A549 (cell line): ENCODE data around the gene NEK1. TPM values are rescaled to one million over a fixed set of nuclear protein-coding genes. Genes with fewer than 3 reads are reported as not detected.

Source experiments
- ATAC-seq, 2 experiments: fragments of 200-7000 bp in 1 of 2; fragments of >200 bp in 1 of 2; cut with Nextera tagmentation in 1 of 2; cut with Tn5 transposase in 1 of 2; 3 replicates each; pipeline versions ENCODE4 v1.8.0 to v1.9.1; 2018 to 2020; ENCODE audit warnings: mild to moderate bottlenecking in 1 of 2, moderate library complexity in 1 of 2
- CTCF ChIA-PET: fragments of 300-600 bp; sonication (Branson Sonifier 250); formaldehyde crosslinking; extraction: SDS; loops from one replicate; lab custom pipeline; 2021; ENCODE audit warnings: antibody characterized with exemption, inconsistent platforms; lab: Yijun Ruan, JAX
- POLR2A ChIA-PET: fragments of 350-600 bp; formaldehyde crosslinking; extraction: SDS; loops from one replicate; lab custom pipeline; 2021; ENCODE audit warnings: antibody characterized with exemption, inconsistent platforms; lab: Yijun Ruan, JAX
- DNase-seq, 2 experiments: peaks; one replicate each; pipeline versions ENCODE4 v3.0.0 to v3.0.0-alpha.2; 2011 to 2016; ENCODE audit warnings: low read depth in 1 of 2, low spot score in 1 of 2
- FAIRE-seq: peaks from 2 replicates; lab custom pipeline; 2011; peaks lifted over from hg19 to GRCh38; lab: Jason Lieb, UNC
- H3K27ac ChIP-seq, 2 experiments: fragments of >200 bp; sonication (Bioruptor Twin); formaldehyde crosslinking; 3 replicates each; pipeline ENCODE4 v1.5.1; 2016 to 2017
- H3K4me1 ChIP-seq: fragments of >200 bp; sonication (Bioruptor Twin); formaldehyde crosslinking; 3 replicates; pipeline ENCODE4 v1.6.1; 2016
- H3K4me2 ChIP-seq: fragments of >200 bp; sonication (Bioruptor Twin); formaldehyde crosslinking; 3 replicates; pipeline ENCODE4 v1.6.1; 2016
- H3K4me3 ChIP-seq: fragments of >200 bp; sonication (Bioruptor Twin); formaldehyde crosslinking; 3 replicates; pipeline ENCODE4 v1.5.1; 2016
- H3K9me3 ChIP-seq: fragments of >200 bp; sonication (Bioruptor Twin); formaldehyde crosslinking; 3 replicates; pipeline ENCODE4 v1.6.1; 2016
- BCL3 ChIP-seq: fragments of >200 bp; sonication (Bioruptor Twin); formaldehyde crosslinking; IDR thresholded peaks from 3 replicates; pipeline ENCODE4 v1.6.1; 2016
- BHLHE40 ChIP-seq: IDR thresholded peaks from 2 replicates; pipeline ENCODE4 v1.6.1; 2012; ENCODE audit warnings: low read depth, low read length, inconsistent platforms
- EHF ChIP-seq: fragments of 250-450 bp; sonication (Bioruptor Pico); IDR thresholded peaks from 2 replicates; pipeline ENCODE4 v1.5.0; 2020; ENCODE audit warnings: mild to moderate bottlenecking
- FOXS1 ChIP-seq: fragments of 250-450 bp; sonication (Bioruptor Pico); IDR thresholded peaks from 2 replicates; pipeline ENCODE4 v1.5.0; 2020; ENCODE audit warnings: mild to moderate bottlenecking, moderate library complexity
- HOXB13 ChIP-seq: fragments of 250-450 bp; sonication (Bioruptor Pico); IDR thresholded peaks from 2 replicates; pipeline ENCODE4 v1.5.0; 2020; ENCODE audit warnings: low read depth, mild to moderate bottlenecking, moderate library complexity
- HOXB5 ChIP-seq: fragments of 250-450 bp; sonication (Bioruptor Pico); IDR thresholded peaks from 2 replicates; pipeline ENCODE4 v1.5.0; 2020; ENCODE audit warnings: mild to moderate bottlenecking, moderate library complexity
- JUN ChIP-seq, 2 experiments: fragments of >200 bp; sonication (Bioruptor Twin); formaldehyde crosslinking; IDR thresholded peaks; 2 replicates in 1 of 2; 3 replicates in 1 of 2; pipeline ENCODE4 v1.6.1; 2016 to 2017
- JUNB ChIP-seq: fragments of >200 bp; sonication (Bioruptor Twin); formaldehyde crosslinking; IDR thresholded peaks from 2 replicates; pipeline ENCODE4 v1.6.1; 2016
- MAZ ChIP-seq: fragments of 150-350 bp; IDR thresholded peaks from 2 replicates; pipeline ENCODE4 v1.6.1; 2014; ENCODE audit warnings: antibody characterized with exemption, low read depth, low read length, borderline replicate concordance
- MYC ChIP-seq: IDR thresholded peaks from 2 replicates; pipeline ENCODE4 v1.6.1; 2012; ENCODE audit warnings: mild to moderate bottlenecking, inconsistent platforms, low read length, improper control_type of control experiment, borderline replicate concordance
- NPAS2 ChIP-seq: fragments of 250-450 bp; sonication (Bioruptor Pico); IDR thresholded peaks from 2 replicates; pipeline ENCODE4 v1.8.0; 2022; ENCODE audit warnings: mild to moderate bottlenecking, moderate library complexity, borderline replicate concordance
- POLR2A ChIP-seq: IDR thresholded peaks from 2 replicates; pipeline ENCODE4 v1.6.1; 2012; ENCODE audit warnings: mild to moderate bottlenecking, low read length
- POLR2AphosphoS2 ChIP-seq: conservative IDR thresholded peaks from 2 replicates; pipeline ENCODE4 v1.6.1; 2012; ENCODE audit warnings: low read length, improper control_type of control experiment, inconsistent platforms
- RCOR1 ChIP-seq: fragments of 150-350 bp; IDR thresholded peaks from 2 replicates; pipeline ENCODE4 v1.6.1; 2014; ENCODE audit warnings: antibody characterized with exemption, low read length, low read depth
- RNF2 ChIP-seq: fragments of 200-600 bp; sonication (generic); IDR thresholded peaks from 2 replicates; pipeline ENCODE4 v1.6.1; 2016; ENCODE audit warnings: low read depth, mild to moderate bottlenecking, antibody characterized with exemption, moderate library complexity, borderline replicate concordance
- SMC3 ChIP-seq: fragments of >200 bp; sonication (Bioruptor Twin); formaldehyde crosslinking; IDR thresholded peaks from 3 replicates; pipeline ENCODE4 v1.6.1; 2018; ENCODE audit warnings: inconsistent platforms
- SREBF2 ChIP-seq: fragments of 450-650 bp; IDR thresholded peaks from 2 replicates; pipeline ENCODE4 v1.6.1; 2014; ENCODE audit warnings: mild to moderate bottlenecking, moderate library complexity
- TFCP2L1 ChIP-seq: fragments of 250-450 bp; sonication (Bioruptor Pico); IDR thresholded peaks from 2 replicates; pipeline ENCODE4 v1.5.0; 2021; ENCODE audit warnings: mild to moderate bottlenecking
- TP53 ChIP-seq: fragments of 250-450 bp; sonication (Bioruptor Pico); IDR thresholded peaks from 2 replicates; pipeline ENCODE4 v1.5.0; 2021; ENCODE audit warnings: mild to moderate bottlenecking, moderate library complexity
- USF2 ChIP-seq: fragments of 450-650 bp; IDR thresholded peaks from 2 replicates; pipeline ENCODE4 v1.6.1; 2014; ENCODE audit warnings: antibody characterized with exemption
- ZC3H11A ChIP-seq: fragments of 450-650 bp; IDR thresholded peaks from 2 replicates; pipeline ENCODE4 v1.6.1; 2014; ENCODE audit warnings: antibody characterized with exemption, mild to moderate bottlenecking
- ZFP36 ChIP-seq: fragments of 450-650 bp; IDR thresholded peaks from 2 replicates; pipeline ENCODE4 v1.6.1; 2014; ENCODE audit warnings: borderline replicate concordance; ENCODE audit not compliant: partially characterized antibody
- ZNF302 ChIP-seq: fragments of 250-450 bp; sonication (Bioruptor Pico); IDR thresholded peaks from 2 replicates; pipeline ENCODE4 v1.9.0; 2021; ENCODE audit warnings: inconsistent platforms, mild to moderate bottlenecking, moderate library complexity
- WGBS: methylation state at CpG from one replicate; pipeline ENCODE4 v1.1.6; 2017; ENCODE audit errors: missing lambda C conversion rate; 5-methylcytosine and 5-hydroxymethylcytosine counted together
- polyA plus RNA-seq, 4 experiments: library from polyadenylated mRNA; depleted of rRNA in 3 of 4; stranded (reverse); fragments of >200 nt; fragmentation: RNase III in 1 of 4; extraction: RNeasy Plus Mini Kit Qiagen cat#74134 plus additional on column Dnase treatment in 1 of 4; gene quantifications; 2 replicates in 3 of 4; 3 replicates in 1 of 4; pipeline ENCODE4 v1.2.3, GENCODE V29; 2011 to 2017
- TF ChIP-seq, protein P1 (sequence below): IDR thresholded peaks from 2 replicates; pipeline ENCODE4 v1.6.1; 2012
- TF ChIP-seq, protein P2 (sequence below): fragments of 250-450 bp; sonication (Bioruptor Pico); IDR thresholded peaks from 2 replicates; pipeline ENCODE4 v1.5.0; 2020; ENCODE audit warnings: low read depth, mild to moderate bottlenecking, moderate library complexity
- TF ChIP-seq, protein P3 (sequence below): fragments of >200 bp; sonication (Bioruptor Twin); formaldehyde crosslinking; IDR thresholded peaks from 3 replicates; pipeline ENCODE4 v1.5.1; 2016
- TF ChIP-seq, protein P4 (sequence below): IDR thresholded peaks from 2 replicates; pipeline ENCODE4 v1.6.1; 2012
- TF ChIP-seq, protein P5 (sequence below): fragments of 150-350 bp; IDR thresholded peaks from 2 replicates; pipeline ENCODE4 v1.6.1; 2014; ENCODE audit warnings: low read depth, mild to moderate bottlenecking, low read length

Gene NEK1
- polyA plus RNA-seq, 2 of the 4 experiments (the other 2 are of a cell fraction), result 3.2 to 5.8 TPM

DNA sequence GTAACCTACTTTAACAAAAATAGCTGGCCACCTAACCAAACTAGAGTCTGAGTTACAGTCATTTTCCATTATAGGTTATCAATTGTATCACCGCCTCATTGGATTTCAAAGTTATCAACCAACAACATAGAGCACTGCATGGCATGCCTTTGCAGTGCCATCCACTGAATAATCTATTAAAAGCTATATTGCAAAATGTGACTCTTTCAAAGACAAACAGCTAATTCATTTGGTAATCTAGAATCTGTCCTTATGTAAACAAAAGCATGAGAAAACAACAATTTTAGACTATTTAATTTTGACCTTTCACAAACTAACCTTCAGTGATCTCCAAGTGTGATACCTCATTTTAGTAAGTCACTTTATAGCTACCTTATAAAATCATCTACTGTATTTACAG is 197.5 kb downstream of the NEK1 start:
- Histone ChIP-seq H3K4me1 (no peaks in the 10 kb centered on the region), H3K4me3 (no peak overlapping the region), H3K9me3 (no peaks in the 10 kb centered on the region)
- POLR2A ChIA-PET, result no interaction called here
- FAIRE-seq, result no peak
- 81% methylated on average over 1 of the region's 1 CpG for WGBS
- TF ChIP-seq RCOR1 (no peak), MAZ (no peak), JUNB (no peak), HOXB5 (no peak), BCL3 (no peak), MYC (no peak), NPAS2 (CRISPR knock-in tag) (no peak), JUN (IDR thresholded peaks at IDR 0.05) (no peak), ZFP36 (no peak), SREBF2 (no peak), SMC3 (no peak), EHF (no peak), RNF2 (no peak), TFCP2L1 (no peak), POLR2A (no peak), POLR2AphosphoS2 (no peak)
- TF ChIP-seq, protein P1, sequence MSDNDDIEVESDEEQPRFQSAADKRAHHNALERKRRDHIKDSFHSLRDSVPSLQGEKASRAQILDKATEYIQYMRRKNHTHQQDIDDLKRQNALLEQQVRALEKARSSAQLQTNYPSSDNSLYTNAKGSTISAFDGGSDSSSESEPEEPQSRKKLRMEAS, result no peak
- TF ChIP-seq, all 56 proteins: peak for 0
- DNase-seq (no peak), ATAC-seq (no peak)
- Histone ChIP-seq H3K4me2 (no peak overlapping the region), H3K27ac (no peak overlapping the region)
- CTCF ChIA-PET, result interaction anchor here (0.6 kb wide), 1 partner anchor 19 kb away, joined by 3 read pairs; no protein-coding TSS in a partner anchor

- no peaks in the 10 kb centered on the region for H3K9me3 ChIP-seq
- H3K4me3 ChIP-seq, result no peak overlapping the region
- POLR2A ChIA-PET, result no interaction called here
- H3K4me1 ChIP-seq, result no peaks in the 10 kb centered on the region
- H3K4me2 ChIP-seq, result no peak overlapping the region
- TF ChIP-seq, protein P2, sequence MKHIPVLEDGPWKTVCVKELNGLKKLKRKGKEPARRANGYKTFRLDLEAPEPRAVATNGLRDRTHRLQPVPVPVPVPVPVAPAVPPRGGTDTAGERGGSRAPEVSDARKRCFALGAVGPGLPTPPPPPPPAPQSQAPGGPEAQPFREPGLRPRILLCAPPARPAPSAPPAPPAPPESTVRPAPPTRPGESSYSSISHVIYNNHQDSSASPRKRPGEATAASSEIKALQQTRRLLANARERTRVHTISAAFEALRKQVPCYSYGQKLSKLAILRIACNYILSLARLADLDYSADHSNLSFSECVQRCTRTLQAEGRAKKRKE (CRISPR knock-in tag), result no peak
- CTCF ChIA-PET, result no interaction called here
- no peak for DNase-seq
- no peak for FAIRE-seq
- no peak for ATAC-seq
- no peak overlapping the region for H3K27ac ChIP-seq
These were observed 200.3 kb downstream of the NEK1 start for GRCh38 chr4:169412046-169412445.

DNA sequence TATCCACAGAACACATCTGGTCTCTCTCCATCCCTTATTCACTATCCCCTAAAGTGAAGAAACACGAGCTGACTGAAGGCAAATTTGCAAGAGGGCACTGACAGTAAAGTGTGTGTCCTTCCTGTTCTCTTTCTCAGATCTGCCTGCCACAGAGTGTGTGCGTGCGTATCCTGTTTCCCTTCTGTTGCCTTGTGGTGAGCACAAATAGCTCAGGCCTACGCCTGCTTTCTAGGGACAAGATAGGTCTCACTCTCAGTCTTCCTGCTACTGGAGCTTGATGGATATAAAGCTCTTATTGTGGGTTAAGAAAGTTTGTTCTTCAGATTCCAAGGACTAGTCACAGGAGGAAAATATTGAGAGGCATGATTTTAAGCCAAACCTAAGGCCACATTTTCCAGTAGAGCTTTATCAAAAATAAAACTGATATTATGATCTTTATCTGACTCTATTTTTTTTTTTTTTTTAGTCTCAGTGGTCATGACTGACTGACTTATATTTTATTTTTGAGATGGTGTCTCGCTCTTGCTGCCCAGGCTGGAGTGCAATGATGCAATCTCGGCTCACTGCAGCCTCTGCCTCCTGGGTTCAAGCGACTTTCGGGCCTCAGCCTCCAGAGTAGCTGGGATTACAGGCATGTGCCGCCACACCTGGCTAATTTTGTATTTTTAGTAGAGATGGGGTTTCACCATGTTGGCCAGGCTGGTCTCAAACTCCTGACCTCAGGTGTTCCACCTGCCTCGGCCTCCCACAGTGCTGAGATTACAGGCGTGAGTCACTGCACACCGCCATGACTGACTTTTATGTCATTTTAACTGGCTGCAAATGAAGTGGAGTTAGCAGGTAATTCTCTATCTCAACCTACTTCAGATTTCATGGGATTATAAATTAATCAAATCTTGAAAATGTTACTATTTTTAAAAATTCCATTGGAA is 201.3 kb downstream of the NEK1 start:
- FAIRE-seq (no peak), ATAC-seq (no peak; a peak in 1 of 6 replicates), DNase-seq (peak in 1 of 2 experiments; percentile 1)
- Histone ChIP-seq H3K4me2 (no peak overlapping the region), H3K4me3 (no peak overlapping the region), H3K9me3 (no peaks in the 10 kb centered on the region), H3K27ac (no peak overlapping the region), H3K4me1 (no peaks in the 10 kb centered on the region)
- whole genome bisulfite sequencing, result 89% methylated on average over 10 of the region's 12 CpGs
- ChIA-PET POLR2A (no interaction called here), CTCF (interaction anchor here (0.7 kb wide), 1 partner anchor 701 kb away, joined by 3 read pairs; no protein-coding TSS in a partner anchor)
- TF ChIP-seq TP53, result no peak
- TF ChIP-seq, protein P3, sequence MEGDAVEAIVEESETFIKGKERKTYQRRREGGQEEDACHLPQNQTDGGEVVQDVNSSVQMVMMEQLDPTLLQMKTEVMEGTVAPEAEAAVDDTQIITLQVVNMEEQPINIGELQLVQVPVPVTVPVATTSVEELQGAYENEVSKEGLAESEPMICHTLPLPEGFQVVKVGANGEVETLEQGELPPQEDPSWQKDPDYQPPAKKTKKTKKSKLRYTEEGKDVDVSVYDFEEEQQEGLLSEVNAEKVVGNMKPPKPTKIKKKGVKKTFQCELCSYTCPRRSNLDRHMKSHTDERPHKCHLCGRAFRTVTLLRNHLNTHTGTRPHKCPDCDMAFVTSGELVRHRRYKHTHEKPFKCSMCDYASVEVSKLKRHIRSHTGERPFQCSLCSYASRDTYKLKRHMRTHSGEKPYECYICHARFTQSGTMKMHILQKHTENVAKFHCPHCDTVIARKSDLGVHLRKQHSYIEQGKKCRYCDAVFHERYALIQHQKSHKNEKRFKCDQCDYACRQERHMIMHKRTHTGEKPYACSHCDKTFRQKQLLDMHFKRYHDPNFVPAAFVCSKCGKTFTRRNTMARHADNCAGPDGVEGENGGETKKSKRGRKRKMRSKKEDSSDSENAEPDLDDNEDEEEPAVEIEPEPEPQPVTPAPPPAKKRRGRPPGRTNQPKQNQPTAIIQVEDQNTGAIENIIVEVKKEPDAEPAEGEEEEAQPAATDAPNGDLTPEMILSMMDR, result no peak
- TF ChIP-seq ZNF302, result no peak
- no peak for TF ChIP-seq JUNB
- no peak for TF ChIP-seq USF2
- no peak for TF ChIP-seq ZC3H11A
- no peak for TF ChIP-seq BHLHE40
- TF ChIP-seq, protein P4, sequence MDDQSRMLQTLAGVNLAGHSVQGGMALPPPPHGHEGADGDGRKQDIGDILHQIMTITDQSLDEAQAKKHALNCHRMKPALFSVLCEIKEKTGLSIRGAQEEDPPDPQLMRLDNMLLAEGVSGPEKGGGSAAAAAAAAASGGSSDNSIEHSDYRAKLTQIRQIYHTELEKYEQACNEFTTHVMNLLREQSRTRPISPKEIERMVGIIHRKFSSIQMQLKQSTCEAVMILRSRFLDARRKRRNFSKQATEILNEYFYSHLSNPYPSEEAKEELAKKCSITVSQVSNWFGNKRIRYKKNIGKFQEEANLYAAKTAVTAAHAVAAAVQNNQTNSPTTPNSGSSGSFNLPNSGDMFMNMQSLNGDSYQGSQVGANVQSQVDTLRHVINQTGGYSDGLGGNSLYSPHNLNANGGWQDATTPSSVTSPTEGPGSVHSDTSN, result no peak
- TF ChIP-seq, protein P5, sequence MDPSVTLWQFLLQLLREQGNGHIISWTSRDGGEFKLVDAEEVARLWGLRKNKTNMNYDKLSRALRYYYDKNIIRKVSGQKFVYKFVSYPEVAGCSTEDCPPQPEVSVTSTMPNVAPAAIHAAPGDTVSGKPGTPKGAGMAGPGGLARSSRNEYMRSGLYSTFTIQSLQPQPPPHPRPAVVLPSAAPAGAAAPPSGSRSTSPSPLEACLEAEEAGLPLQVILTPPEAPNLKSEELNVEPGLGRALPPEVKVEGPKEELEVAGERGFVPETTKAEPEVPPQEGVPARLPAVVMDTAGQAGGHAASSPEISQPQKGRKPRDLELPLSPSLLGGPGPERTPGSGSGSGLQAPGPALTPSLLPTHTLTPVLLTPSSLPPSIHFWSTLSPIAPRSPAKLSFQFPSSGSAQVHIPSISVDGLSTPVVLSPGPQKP, result no peak
- TF ChIP-seq EHF, result no peak
- TF ChIP-seq FOXS1, result no peak
- TF ChIP-seq HOXB13 (CRISPR knock-in tag), result no peak
